Glutamatergic neuron (in vitro differentiated cells): ENCODE data around the gene PIP5KL1. TPM values are rescaled to one million over a fixed set of nuclear protein-coding genes. Genes with fewer than 3 reads are reported as not detected.

Experiments
- DNase-seq: peaks from one replicate; pipeline ENCODE4 v3.0.0; 2022
- H3K27ac Mint-ChIP-seq: one replicate; pipeline ENCODE4 v1.8.0; 2020; ENCODE audit warnings: mild to moderate bottlenecking, mixed read lengths, inconsistent platforms; ENCODE audit not compliant: unreplicated experiment
- H3K27me3 Mint-ChIP-seq: one replicate; pipeline ENCODE4 v1.8.0; 2020; ENCODE audit warnings: mild to moderate bottlenecking, moderate library complexity, mixed read lengths, inconsistent platforms; ENCODE audit not compliant: unreplicated experiment
- H3K36me3 Mint-ChIP-seq: one replicate; pipeline ENCODE4 v1.8.0; 2020; ENCODE audit warnings: mild to moderate bottlenecking, mixed read lengths, inconsistent platforms; ENCODE audit not compliant: unreplicated experiment
- H3K4me1 Mint-ChIP-seq: one replicate; pipeline ENCODE4 v1.8.0; 2020; ENCODE audit warnings: mild to moderate bottlenecking, low read depth, mixed read lengths, inconsistent platforms; ENCODE audit not compliant: unreplicated experiment
- H3K4me3 Mint-ChIP-seq: one replicate; pipeline ENCODE4 v1.8.0; 2020; ENCODE audit warnings: mild to moderate bottlenecking, mixed read lengths, inconsistent platforms; ENCODE audit not compliant: unreplicated experiment
- H3K9me3 Mint-ChIP-seq: one replicate; pipeline ENCODE4 v1.8.0; 2020; ENCODE audit warnings: mild to moderate bottlenecking, moderate library complexity, mixed read lengths, inconsistent platforms; ENCODE audit not compliant: unreplicated experiment
- CTCF ChIP-seq: fragments of 200-600 bp; sonication (generic); IDR thresholded peaks from one replicate; pipeline ENCODE4 v1.5.0; 2021; ENCODE audit not compliant: partially characterized antibody, unreplicated experiment
- total RNA-seq: library from RNA; stranded (reverse); fragmentation: NEBNext Ultra II Directional; extraction: Animal tissue kit (Norgen Biotek cat#: 25700); gene quantifications from one replicate; pipeline ENCODE4 v1.2.1, GENCODE V29; 2021; ENCODE audit not compliant: unreplicated experiment

The PIP5KL1 gene
- total RNA-seq, 1 donor from 2014 or later: 11.9 TPM

GRCh38 chr9:127943011-127943662, 12.6 kb upstream of the PIP5KL1 start:
- peak overlapping the region; percentile 36 for H3K27ac Mint-ChIP-seq
- no peak for DNase-seq
- peaks cover 11% of the 10 kb centered on the region for H3K4me1 Mint-ChIP-seq
- H3K9me3 Mint-ChIP-seq: peaks cover 6% of the 10 kb centered on the region
- no peak overlapping the region for H3K4me3 Mint-ChIP-seq
- peaks cover 1% of the 10 kb centered on the region for H3K27me3 Mint-ChIP-seq
- TF ChIP-seq CTCF: no peak
- no peaks in the 10 kb centered on the region for H3K36me3 Mint-ChIP-seq

GRCh38 chr9:127942216-127943010, 11.8 kb upstream of the PIP5KL1 start:
- Mint-ChIP-seq H3K27me3 (peaks cover 6% of the 10 kb centered on the region), H3K4me3 (no peak overlapping the region), H3K4me1 (peaks cover 14% of the 10 kb centered on the region), H3K27ac (peak overlapping the region; percentile 38), H3K9me3 (peaks cover 6% of the 10 kb centered on the region), H3K36me3 (no peaks in the 10 kb centered on the region)
- peak; percentile 90 for TF ChIP-seq CTCF
- peak; percentile 82 for DNase-seq

- DNase-seq: no peak
- TF ChIP-seq CTCF: no peak
- no peak overlapping the region for H3K27ac Mint-ChIP-seq
- no peaks in the 10 kb centered on the region for H3K36me3 Mint-ChIP-seq
- H3K4me3 Mint-ChIP-seq: no peak overlapping the region
- peaks cover 6% of the 10 kb centered on the region for H3K27me3 Mint-ChIP-seq
- peaks cover 6% of the 10 kb centered on the region for H3K9me3 Mint-ChIP-seq
- peaks cover 12% of the 10 kb centered on the region for H3K4me1 Mint-ChIP-seq
Measured at GRCh38 chr9:127941961-127942215, 11.3 kb upstream of the PIP5KL1 start.

- TF ChIP-seq CTCF: no peak
- no peak overlapping the region for H3K4me3 Mint-ChIP-seq
- peaks cover 6% of the 10 kb centered on the region for H3K9me3 Mint-ChIP-seq
- H3K27ac Mint-ChIP-seq: no peak overlapping the region
- no peaks in the 10 kb centered on the region for H3K36me3 Mint-ChIP-seq
- peaks cover 12% of the 10 kb centered on the region for H3K4me1 Mint-ChIP-seq
- peaks cover 6% of the 10 kb centered on the region for H3K27me3 Mint-ChIP-seq
- no peak for DNase-seq
Measured at GRCh38 chr9:127941062-127941960, 10.7 kb upstream of the PIP5KL1 start.
